AG20443 (cell line): ENCODE results near the gene DNAJC15.

Experiments
- DNase-seq: peaks from one replicate; pipeline ENCODE4 v3.0.0; 2012; ENCODE audit warnings: low spot score, mixed read lengths

The DNAJC15 gene

GRCh38 chr13:43126420-43126819, 103.0 kb downstream of the DNAJC15 start:
- no peak for DNase-seq

GRCh38 chr13:43127103-43127798, 103.9 kb downstream of the DNAJC15 start:
- no peak for DNase-seq

GRCh38 chr13:43127827-43128226, 104.4 kb downstream of the DNAJC15 start:
- DNase-seq = no peak

- no peak for DNase-seq
Observed at GRCh38 chr13:43128504-43128961, 105.1 kb downstream of the DNAJC15 start.

- no peak for DNase-seq
Observed at GRCh38 chr13:43129066-43129465, 105.7 kb downstream of the DNAJC15 start.

- no peak for DNase-seq
Observed at GRCh38 chr13:43129511-43130110, 106.2 kb downstream of the DNAJC15 start.

- peak; percentile 18 for DNase-seq
Observed at GRCh38 chr13:43132257-43132656, 108.9 kb downstream of the DNAJC15 start.

- DNase-seq = no peak
Observed at GRCh38 chr13:43132911-43133310, 109.5 kb downstream of the DNAJC15 start.

- DNase-seq = no peak
Observed at GRCh38 chr13:43133792-43134191, 110.4 kb downstream of the DNAJC15 start.

- no peak for DNase-seq
Observed at GRCh38 chr13:43134868-43135267, 111.5 kb downstream of the DNAJC15 start.

- DNase-seq = no peak
Observed at GRCh38 chr13:43135516-43135915, 112.1 kb downstream of the DNAJC15 start.

GRCh38 chr13:43136920-43137575, 113.7 kb downstream of the DNAJC15 start:
- DNase-seq = no peak

- no peak for DNase-seq
Observed at GRCh38 chr13:43139211-43139610, 115.8 kb downstream of the DNAJC15 start.

- no peak for DNase-seq
Observed at GRCh38 chr13:43139921-43140320, 116.5 kb downstream of the DNAJC15 start.

GRCh38 chr13:43140985-43141384, 117.6 kb downstream of the DNAJC15 start:
- no peak for DNase-seq

GRCh38 chr13:43141685-43142084, 118.3 kb downstream of the DNAJC15 start:
- no peak for DNase-seq

- no peak for DNase-seq
Observed at GRCh38 chr13:43143591-43143990, 120.2 kb downstream of the DNAJC15 start.

GRCh38 chr13:43145534-43146196, 122.3 kb downstream of the DNAJC15 start:
- no peak for DNase-seq

- DNase-seq = no peak
Observed at GRCh38 chr13:43146400-43146799, 123.0 kb downstream of the DNAJC15 start.

GRCh38 chr13:43150369-43151207, 127.2 kb downstream of the DNAJC15 start:
- no peak for DNase-seq

GRCh38 chr13:43153436-43154090, 130.2 kb downstream of the DNAJC15 start:
- no peak for DNase-seq
